Measurements from ENCODE around the gene DENND1B. TPM values are rescaled to one million over a fixed set of nuclear protein-coding genes. Genes with fewer than 3 reads are reported as not detected.

DENND1B gene
- total and polyA plus RNA-seq, 2 experiments from 2014 or later: 9.2 to 21.3 TPM

DNA sequence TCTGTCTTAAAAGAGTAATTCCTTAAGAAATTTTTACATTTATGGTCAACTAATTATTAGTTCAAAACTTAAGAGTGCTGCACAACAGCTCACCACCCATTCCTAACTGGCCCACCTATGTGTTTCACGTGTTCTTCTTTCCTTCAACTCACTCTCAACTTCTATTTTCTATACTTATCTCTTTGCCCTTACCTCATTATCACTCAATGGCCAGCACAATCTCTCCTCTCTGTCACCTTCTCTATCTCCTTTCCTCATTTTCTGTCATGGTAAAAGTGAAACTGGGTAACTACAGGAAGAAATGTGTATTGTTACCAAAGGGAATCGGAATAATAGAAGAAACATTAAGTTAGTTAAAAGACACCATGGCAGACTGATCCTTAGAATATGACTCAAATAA, 43.1 kb downstream of the DENND1B start:
- Histone ChIP-seq H3K79me2 (ENCODE audit: insufficient read depth) (peaks cover 8% of the 10 kb centered on the region; the same call in 1 of the 2 replicates), H3K9ac (no peak overlapping the region), H3K4me2 (ENCODE audit: unreplicated experiment) (no peak overlapping the region), H3K4me3 (no peak overlapping the region), H4K20me1 (ENCODE audit: insufficient read depth) (no peaks in the 10 kb centered on the region), H3K9me2 (ENCODE audit: insufficient read depth) (no peaks in the 10 kb centered on the region; the same call in 1 of the 2 replicates), H3K36me3 (ENCODE audit: low read depth) (no peaks in the 10 kb centered on the region), H3K4me1 (ENCODE audit: insufficient read depth) (peaks cover 11% of the 10 kb centered on the region), H3K27ac (no peak overlapping the region), H3F3A (ENCODE audit: insufficient read depth) (peaks cover 18% of the 10 kb centered on the region), H3K9me3 (ENCODE audit: low read depth) (no peaks in the 10 kb centered on the region), H3K27me3 (replicated peaks; ENCODE audit: insufficient read depth) (no peaks in the 10 kb centered on the region), H2AFZ (no peak overlapping the region)
- TF ChIP-seq EZH2 (IDR thresholded peaks at IDR 0.05; ENCODE audit: insufficient read depth, poor library complexity, severe bottlenecking) (no peak), EZH2phosphoT487 (IDR thresholded peaks at IDR 0.05; ENCODE audit: insufficient read depth, low read depth) (no peak)
- no peak for DNase-seq
- in situ Hi-C loops (cut with MboI): no loop called here
- 96 to 100% methylated on average over 2 of the region's 2 CpGs for WGBS, 2 experiments (ENCODE audit: low coverage in 1 of 2, low lambda C conversion rate in 2 of 2, missing lambda C conversion rate in 2 of 2)

GRCh38 chr1:197731449-197731848, 43.8 kb downstream of the DENND1B start:
- Histone ChIP-seq H4K20me1 (ENCODE audit: insufficient read depth) (no peaks in the 10 kb centered on the region), H2AFZ (no peak overlapping the region), H3K9me2 (ENCODE audit: insufficient read depth) (no peaks in the 10 kb centered on the region; the same call in 1 of the 2 replicates), H3K4me1 (ENCODE audit: insufficient read depth) (peaks cover 7% of the 10 kb centered on the region; the same call in 1 of the 2 replicates), H3K4me3 (no peak overlapping the region), H3K27ac (no peak overlapping the region), H3K79me2 (ENCODE audit: insufficient read depth) (peaks cover 8% of the 10 kb centered on the region; the same call in 1 of the 2 replicates), H3K36me3 (ENCODE audit: low read depth) (0 out of 2 replicates have a peak, but pooled peaks cover under 1% of the 10 kb centered on the region), H3K9ac (no peak overlapping the region), H3K27me3 (replicated peaks; ENCODE audit: insufficient read depth) (no peaks in the 10 kb centered on the region), H3K4me2 (ENCODE audit: unreplicated experiment) (no peak overlapping the region), H3F3A (ENCODE audit: insufficient read depth) (peaks cover 11% of the 10 kb centered on the region), H3K9me3 (ENCODE audit: low read depth) (no peaks in the 10 kb centered on the region)
- 99 to 100% methylated on average over 3 of the region's 3 CpGs for WGBS, 2 experiments (ENCODE audit: low coverage in 1 of 2, low lambda C conversion rate in 2 of 2, missing lambda C conversion rate in 2 of 2)
- in situ Hi-C loops (cut with MboI): no loop called here
- TF ChIP-seq EZH2phosphoT487 (IDR thresholded peaks at IDR 0.05; ENCODE audit: insufficient read depth, low read depth): no peak
- no peak for TF ChIP-seq EZH2 (IDR thresholded peaks at IDR 0.05; ENCODE audit: insufficient read depth, poor library complexity, severe bottlenecking)
- DNase-seq: no peak

DNA sequence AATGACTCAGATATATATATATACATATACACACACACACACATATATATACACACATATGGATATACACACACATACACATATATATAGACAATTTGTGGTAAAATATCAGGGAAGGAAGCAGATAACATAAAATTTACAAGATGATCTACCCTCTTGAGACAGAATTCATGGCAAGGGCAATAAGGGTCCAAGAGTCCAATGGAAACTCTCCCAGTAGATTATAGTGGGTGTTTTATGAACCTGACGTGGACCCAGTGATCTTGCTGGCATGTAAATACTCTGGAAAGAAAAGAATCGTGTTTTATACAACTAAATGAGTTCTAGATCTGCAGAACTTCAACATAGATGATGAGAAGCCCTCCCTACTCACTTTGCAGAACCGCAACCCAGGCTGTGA, 49.3 kb downstream of the DENND1B start:
- Histone ChIP-seq H3K4me2 (ENCODE audit: unreplicated experiment) (no peak overlapping the region), H3F3A (ENCODE audit: insufficient read depth) (0 out of 2 replicates have a peak, but pooled peaks cover 4% of the 10 kb centered on the region), H3K27me3 (replicated peaks; ENCODE audit: insufficient read depth) (no peaks in the 10 kb centered on the region), H3K4me3 (no peak overlapping the region), H3K9me3 (ENCODE audit: low read depth) (peaks cover 6% of the 10 kb centered on the region), H3K9me2 (ENCODE audit: insufficient read depth) (no peaks in the 10 kb centered on the region), H3K27ac (no peak overlapping the region), H3K4me1 (ENCODE audit: insufficient read depth) (no peaks in the 10 kb centered on the region), H4K20me1 (ENCODE audit: insufficient read depth) (no peaks in the 10 kb centered on the region), H3K36me3 (ENCODE audit: low read depth) (peaks cover 11% of the 10 kb centered on the region; the same call in 1 of the 2 replicates), H3K79me2 (ENCODE audit: insufficient read depth) (no peaks in the 10 kb centered on the region), H3K9ac (no peak overlapping the region), H2AFZ (no peak overlapping the region)
- WGBS, 2 experiments (ENCODE audit: low coverage in 1 of 2, low lambda C conversion rate in 2 of 2, missing lambda C conversion rate in 2 of 2): 65 to 74% methylated on average over 3 of the region's 3 CpGs
- in situ Hi-C loops (cut with MboI): no loop called here
- TF ChIP-seq EZH2phosphoT487 (IDR thresholded peaks at IDR 0.05; ENCODE audit: insufficient read depth, low read depth): no peak
- no peak for TF ChIP-seq EZH2 (IDR thresholded peaks at IDR 0.05; ENCODE audit: insufficient read depth, poor library complexity, severe bottlenecking)
- DNase-seq: no peak

- TF ChIP-seq EZH2 (IDR thresholded peaks at IDR 0.05; ENCODE audit: insufficient read depth, poor library complexity, severe bottlenecking) (no peak), EZH2phosphoT487 (IDR thresholded peaks at IDR 0.05; ENCODE audit: insufficient read depth, low read depth) (no peak)
- H3F3A ChIP-seq (ENCODE audit: insufficient read depth): 0 out of 2 replicates have a peak, but pooled peaks cover 4% of the 10 kb centered on the region
- in situ Hi-C loops (cut with MboI): no loop called here
- no peaks in the 10 kb centered on the region for H3K9me2 ChIP-seq (ENCODE audit: insufficient read depth)
- peaks cover 6% of the 10 kb centered on the region for H3K9me3 ChIP-seq (ENCODE audit: low read depth)
- no peak overlapping the region for H3K27ac ChIP-seq
- H3K79me2 ChIP-seq (ENCODE audit: insufficient read depth): 0 out of 2 replicates have a peak, but pooled peaks cover 4% of the 10 kb centered on the region
- H3K9ac ChIP-seq: no peak overlapping the region
- peak; percentile 42 for DNase-seq
- H2AFZ ChIP-seq: no peak overlapping the region
- H3K27me3 ChIP-seq (replicated peaks; ENCODE audit: insufficient read depth): no peaks in the 10 kb centered on the region
- WGBS, 2 experiments (ENCODE audit: low coverage in 1 of 2, low lambda C conversion rate in 2 of 2, missing lambda C conversion rate in 2 of 2): 81 to 84% methylated on average over 1 of the region's 1 CpG
- peaks cover 11% of the 10 kb centered on the region; the same call in 1 of the 2 replicates for H3K36me3 ChIP-seq (ENCODE audit: low read depth)
- H3K4me2 ChIP-seq (ENCODE audit: unreplicated experiment): no peak overlapping the region
- no peaks in the 10 kb centered on the region for H3K4me1 ChIP-seq (ENCODE audit: insufficient read depth)
- H4K20me1 ChIP-seq (ENCODE audit: insufficient read depth): no peaks in the 10 kb centered on the region
- no peak overlapping the region for H3K4me3 ChIP-seq
These were observed 50.2 kb downstream of the DENND1B start for GRCh38 chr1:197725044-197725443.
